ENCODE results near the gene TSHZ1.
A peak's percentile ranks its signal among the peaks of the same experiment; 100 is the strongest.

Gene TSHZ1

GRCh38 chr18:75227535-75228296 is 17.1 kb downstream of the TSHZ1 start:
- H3K4me3 Mint-ChIP-seq, result peak overlapping the region; percentile 69
- peaks cover 23% of the 10 kb centered on the region for H3K36me3 Mint-ChIP-seq (ENCODE audit: low read depth)
- H3K9me3 Mint-ChIP-seq, result no peaks in the 10 kb centered on the region
- H3K27ac Mint-ChIP-seq, result peak overlapping the region; percentile 98
- DNase-seq, result no peak
- no peaks in the 10 kb centered on the region for H3K27me3 Mint-ChIP-seq (ENCODE audit: low read depth, poor library complexity)
- peaks cover 98% of the 10 kb centered on the region for H3K4me1 Mint-ChIP-seq
- TF ChIP-seq CTCF (IDR thresholded peaks at IDR 0.05), result no peak

- no peaks in the 10 kb centered on the region for H3K27me3 Mint-ChIP-seq (ENCODE audit: low read depth, poor library complexity)
- no peak for TF ChIP-seq CTCF (IDR thresholded peaks at IDR 0.05)
- H3K27ac Mint-ChIP-seq, result peak overlapping the region; percentile 98
- peaks cover 98% of the 10 kb centered on the region for H3K4me1 Mint-ChIP-seq
- no peak for DNase-seq
- peaks cover 23% of the 10 kb centered on the region for H3K36me3 Mint-ChIP-seq (ENCODE audit: low read depth)
- no peak overlapping the region for H3K4me3 Mint-ChIP-seq
- no peaks in the 10 kb centered on the region for H3K9me3 Mint-ChIP-seq
Measured at GRCh38 chr18:75228967-75229366, 18.4 kb downstream of the TSHZ1 start.

GRCh38 chr18:75229437-75229836 is 18.8 kb downstream of the TSHZ1 start:
- Mint-ChIP-seq H3K4me1 (peaks cover 98% of the 10 kb centered on the region), H3K9me3 (no peaks in the 10 kb centered on the region), H3K27me3 (ENCODE audit: low read depth, poor library complexity) (no peaks in the 10 kb centered on the region), H3K27ac (no peak overlapping the region), H3K4me3 (no peak overlapping the region), H3K36me3 (ENCODE audit: low read depth) (peaks cover 27% of the 10 kb centered on the region)
- TF ChIP-seq CTCF (IDR thresholded peaks at IDR 0.05), result no peak
- no peak for DNase-seq

- Mint-ChIP-seq H3K4me3 (peak overlapping the region; percentile 50), H3K36me3 (ENCODE audit: low read depth) (peaks cover 36% of the 10 kb centered on the region), H3K27ac (peak overlapping the region; percentile 87), H3K9me3 (no peaks in the 10 kb centered on the region), H3K27me3 (ENCODE audit: low read depth, poor library complexity) (no peaks in the 10 kb centered on the region), H3K4me1 (peaks cover 98% of the 10 kb centered on the region)
- no peak for DNase-seq
- no peak for TF ChIP-seq CTCF (IDR thresholded peaks at IDR 0.05)
Measured at GRCh38 chr18:75230163-75231052, 19.8 kb downstream of the TSHZ1 start.

GRCh38 chr18:75231053-75231406 is 20.4 kb downstream of the TSHZ1 start:
- Mint-ChIP-seq H3K4me3 (no peak overlapping the region), H3K27ac (peak overlapping the region; percentile 87), H3K36me3 (ENCODE audit: low read depth) (peaks cover 42% of the 10 kb centered on the region), H3K4me1 (peaks cover 98% of the 10 kb centered on the region), H3K9me3 (no peaks in the 10 kb centered on the region), H3K27me3 (ENCODE audit: low read depth, poor library complexity) (no peaks in the 10 kb centered on the region)
- TF ChIP-seq CTCF (IDR thresholded peaks at IDR 0.05), result no peak
- DNase-seq, result no peak
